Measurements from ENCODE around the gene ADAR.

DNA sequence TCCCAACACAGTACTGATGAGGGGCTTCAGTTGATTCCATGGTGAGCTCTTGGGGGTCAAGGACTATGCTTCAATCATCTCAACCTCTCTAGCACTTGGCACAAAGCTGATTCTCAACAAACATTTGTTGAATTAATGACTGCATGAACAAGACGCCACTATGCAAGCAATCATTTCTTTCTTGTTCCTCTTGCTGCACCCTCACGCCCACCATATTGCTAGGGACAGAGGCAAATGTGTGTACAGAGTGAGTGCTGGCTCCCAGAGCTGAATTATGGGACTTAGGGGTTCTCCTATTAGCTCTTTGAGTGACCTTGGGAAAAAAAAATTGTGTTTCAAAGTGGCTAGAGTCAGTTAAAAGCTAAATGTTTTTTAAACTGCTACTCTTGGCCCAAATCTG is 2.5 kb downstream of the ADAR start:
- TF ChIP-seq, protein P1, sequence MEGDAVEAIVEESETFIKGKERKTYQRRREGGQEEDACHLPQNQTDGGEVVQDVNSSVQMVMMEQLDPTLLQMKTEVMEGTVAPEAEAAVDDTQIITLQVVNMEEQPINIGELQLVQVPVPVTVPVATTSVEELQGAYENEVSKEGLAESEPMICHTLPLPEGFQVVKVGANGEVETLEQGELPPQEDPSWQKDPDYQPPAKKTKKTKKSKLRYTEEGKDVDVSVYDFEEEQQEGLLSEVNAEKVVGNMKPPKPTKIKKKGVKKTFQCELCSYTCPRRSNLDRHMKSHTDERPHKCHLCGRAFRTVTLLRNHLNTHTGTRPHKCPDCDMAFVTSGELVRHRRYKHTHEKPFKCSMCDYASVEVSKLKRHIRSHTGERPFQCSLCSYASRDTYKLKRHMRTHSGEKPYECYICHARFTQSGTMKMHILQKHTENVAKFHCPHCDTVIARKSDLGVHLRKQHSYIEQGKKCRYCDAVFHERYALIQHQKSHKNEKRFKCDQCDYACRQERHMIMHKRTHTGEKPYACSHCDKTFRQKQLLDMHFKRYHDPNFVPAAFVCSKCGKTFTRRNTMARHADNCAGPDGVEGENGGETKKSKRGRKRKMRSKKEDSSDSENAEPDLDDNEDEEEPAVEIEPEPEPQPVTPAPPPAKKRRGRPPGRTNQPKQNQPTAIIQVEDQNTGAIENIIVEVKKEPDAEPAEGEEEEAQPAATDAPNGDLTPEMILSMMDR (IDR thresholded peaks at IDR 0.05), result no peak
- no peak for TF ChIP-seq EZH2 (IDR thresholded peaks at IDR 0.05)
- no peak for TF ChIP-seq EZH2phosphoT487 (IDR thresholded peaks at IDR 0.05)
